Astrocyte of the spinal cord (primary cell): Measurements from ENCODE around the gene TUB.

ENCODE experiments used
- DNase-seq: peaks from one replicate; pipeline ENCODE4 v3.0.0; 2011; ENCODE audit warnings: low read depth, low spot score
- H3K4me3 ChIP-seq: 2 replicates; pipeline ENCODE4 v1.5.1; 2011; ENCODE audit warnings: low read depth, mild to moderate bottlenecking, low read length, moderate library complexity
- in situ Hi-C: cut with HindIII; loops from 2 replicates; pipeline ENCODE4 v1.10.0; 2017; ENCODE audit warnings: low sequenced_read_pairs
- TF ChIP-seq, protein P1 (sequence below): IDR thresholded peaks from 2 replicates; pipeline ENCODE4 v1.5.1; 2012; ENCODE audit warnings: low read depth, mild to moderate bottlenecking, low read length, inconsistent platforms

Gene TUB

DNA sequence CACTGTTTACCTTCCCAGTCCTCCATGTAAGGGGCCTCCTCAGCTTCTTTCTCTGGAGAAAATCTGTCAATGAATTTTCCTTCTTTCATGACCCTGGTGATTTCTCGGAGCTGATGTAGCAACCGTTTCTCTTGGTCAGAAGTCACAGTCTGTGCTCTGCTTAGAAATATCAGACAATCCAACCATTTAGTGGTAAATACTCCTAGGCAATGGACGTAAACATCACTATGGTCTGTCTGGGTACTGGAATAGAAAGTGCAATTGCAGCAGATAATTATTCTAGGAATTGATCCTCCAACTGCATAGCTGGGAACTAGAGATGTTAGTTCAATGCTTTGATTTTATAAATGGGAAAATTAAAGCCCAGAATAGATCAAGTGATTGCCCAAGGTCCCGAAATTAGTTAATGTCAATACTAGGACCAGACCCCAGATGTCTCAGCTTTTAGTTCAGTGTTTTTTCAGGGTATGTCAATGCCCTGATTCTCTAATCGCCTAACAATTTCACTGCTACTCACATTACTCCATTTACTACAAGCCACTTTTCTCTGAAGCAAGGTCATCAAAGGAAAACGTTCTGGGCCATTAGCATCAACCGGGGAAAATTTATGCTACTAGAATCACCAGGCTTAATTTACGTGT, 45.8 kb downstream of the TUB start:
- no peak for DNase-seq
- H3K4me3 ChIP-seq = no peak overlapping the region
- in situ Hi-C loops = no loop called here
- TF ChIP-seq, protein P1, sequence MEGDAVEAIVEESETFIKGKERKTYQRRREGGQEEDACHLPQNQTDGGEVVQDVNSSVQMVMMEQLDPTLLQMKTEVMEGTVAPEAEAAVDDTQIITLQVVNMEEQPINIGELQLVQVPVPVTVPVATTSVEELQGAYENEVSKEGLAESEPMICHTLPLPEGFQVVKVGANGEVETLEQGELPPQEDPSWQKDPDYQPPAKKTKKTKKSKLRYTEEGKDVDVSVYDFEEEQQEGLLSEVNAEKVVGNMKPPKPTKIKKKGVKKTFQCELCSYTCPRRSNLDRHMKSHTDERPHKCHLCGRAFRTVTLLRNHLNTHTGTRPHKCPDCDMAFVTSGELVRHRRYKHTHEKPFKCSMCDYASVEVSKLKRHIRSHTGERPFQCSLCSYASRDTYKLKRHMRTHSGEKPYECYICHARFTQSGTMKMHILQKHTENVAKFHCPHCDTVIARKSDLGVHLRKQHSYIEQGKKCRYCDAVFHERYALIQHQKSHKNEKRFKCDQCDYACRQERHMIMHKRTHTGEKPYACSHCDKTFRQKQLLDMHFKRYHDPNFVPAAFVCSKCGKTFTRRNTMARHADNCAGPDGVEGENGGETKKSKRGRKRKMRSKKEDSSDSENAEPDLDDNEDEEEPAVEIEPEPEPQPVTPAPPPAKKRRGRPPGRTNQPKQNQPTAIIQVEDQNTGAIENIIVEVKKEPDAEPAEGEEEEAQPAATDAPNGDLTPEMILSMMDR = no peak

DNA sequence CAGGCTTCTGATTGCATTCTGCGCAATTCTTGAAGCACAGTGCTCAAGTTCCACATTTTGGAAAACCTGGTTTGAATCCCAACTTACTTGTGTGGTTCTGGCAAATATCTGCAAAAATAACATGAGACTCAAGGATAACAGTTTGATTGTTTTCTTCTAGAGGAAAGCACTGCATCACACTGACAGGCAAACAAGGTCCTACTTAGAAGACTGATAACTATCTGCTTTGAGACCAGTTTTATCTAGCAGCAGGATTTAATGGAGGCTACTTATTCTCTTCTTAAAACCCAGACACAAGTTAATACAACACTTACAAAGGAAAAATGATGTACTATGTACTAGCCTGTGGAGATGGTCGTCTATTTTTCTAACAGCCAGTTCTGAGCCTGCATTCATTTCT, 46.4 kb downstream of the TUB start:
- no peak for DNase-seq
- TF ChIP-seq, protein P1 = no peak
- in situ Hi-C loops = no loop called here
- no peak overlapping the region for H3K4me3 ChIP-seq

DNA sequence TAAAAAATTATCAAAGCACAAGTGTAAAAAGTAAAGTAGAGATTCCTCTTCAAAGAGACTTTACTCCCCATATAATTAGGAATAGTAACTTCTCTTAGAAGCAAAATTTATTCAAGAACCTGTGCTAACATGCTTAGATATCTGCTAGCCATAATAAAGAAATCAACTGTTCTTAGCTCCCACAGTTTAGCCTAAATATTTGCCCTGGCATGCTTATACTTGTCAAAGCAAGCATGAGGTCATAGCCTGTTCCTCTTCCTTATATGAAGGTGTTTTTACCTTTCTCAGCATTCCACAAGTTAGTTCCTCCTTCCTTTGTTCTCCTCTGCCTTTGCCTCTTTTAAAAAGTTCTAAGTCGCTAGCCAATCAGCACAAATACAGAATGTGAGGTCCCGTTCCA, 57.5 kb downstream of the TUB start:
- TF ChIP-seq, protein P1 = no peak
- in situ Hi-C loops = no loop called here
- H3K4me3 ChIP-seq = no peak overlapping the region
- DNase-seq = no peak

DNA sequence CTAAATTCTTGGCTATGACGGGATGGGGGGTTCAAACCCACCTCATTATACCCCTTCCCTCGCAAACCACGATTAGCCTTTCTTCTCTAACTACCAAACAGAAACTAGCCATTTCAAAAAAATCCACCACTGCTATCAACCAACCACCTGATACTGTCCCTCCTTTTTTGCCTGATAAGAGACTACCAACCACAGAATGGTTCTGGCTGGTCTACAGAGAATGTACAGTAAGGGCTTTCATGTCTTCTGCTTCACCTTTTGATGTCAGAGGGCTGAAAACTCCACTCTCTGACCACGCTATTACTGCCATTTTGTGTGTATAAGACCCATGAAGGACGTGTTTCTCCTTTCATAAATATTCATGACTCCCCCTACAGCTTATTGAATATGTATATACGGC, 68.7 kb downstream of the TUB start:
- in situ Hi-C loops = no loop called here
- TF ChIP-seq, protein P1 = no peak
- no peak overlapping the region for H3K4me3 ChIP-seq
- DNase-seq = no peak
